Lower lobe of right lung (tissue), 2 donors: Measurements from ENCODE around the gene DCDC2. TPM values are rescaled to one million over a fixed set of nuclear protein-coding genes. Genes with fewer than 3 reads are reported as not detected.
"Not testable (repeated sequence)": the region's sequence is repeated elsewhere in the genome, so short reads cannot be mapped to it uniquely, and the experiment has no call there.

ENCODE experiments used
- ATAC-seq, 2 donors: fragments of 200-7000 bp; cut with Tn5 transposase; one replicate each; pipeline ENCODE4 v1.9.1; 2020 to 2022; ENCODE audit warnings: mild to moderate bottlenecking in 2 of 2, moderate library complexity in 2 of 2
- DNase-seq: peaks from one replicate; pipeline ENCODE4 v3.0.0-alpha.2; 2020
- H3K27ac ChIP-seq: fragments of 200-600 bp; one replicate; pipeline ENCODE4 v1.8.0; 2022
- H3K27me3 ChIP-seq: fragments of 200-600 bp; one replicate; pipeline ENCODE4 v1.8.0; 2022; ENCODE audit warnings: low read depth
- H3K36me3 ChIP-seq: fragments of 200-600 bp; one replicate; pipeline ENCODE4 v1.8.0; 2022; ENCODE audit warnings: mild to moderate bottlenecking
- H3K4me1 ChIP-seq: fragments of 200-600 bp; one replicate; pipeline ENCODE4 v1.8.0; 2022
- H3K4me3 ChIP-seq: fragments of 200-600 bp; one replicate; pipeline ENCODE4 v1.8.0; 2022; ENCODE audit warnings: mild to moderate bottlenecking
- H3K9me3 ChIP-seq: fragments of 200-600 bp; one replicate; pipeline ENCODE4 v1.8.0; 2022
- CTCF ChIP-seq: fragments of 200-600 bp; IDR thresholded peaks from one replicate; pipeline ENCODE4 v1.8.0; 2022; ENCODE audit warnings: antibody characterized with exemption, mild to moderate bottlenecking
- intact Hi-C: fragments of 100-400 bp; cut with DNase I; formaldehyde crosslinking; loops from one replicate; pipeline ENCODE4 v1.11.0; 2022
- total RNA-seq: library from RNA; stranded (reverse); fragmentation: NEBNext Ultra II Directional; extraction: Animal tissue kit (Norgen Biotek cat#: 25700); gene quantifications from one replicate; pipeline ENCODE4 v1.2.1, GENCODE V29; 2021
- donor health status: DM: no; HTN: yes; CAD: no; lungs with severe emphysema.

Gene DCDC2
- total RNA-seq, 1 donor from 2014 or later = 5.6 TPM

- intact Hi-C loops = no loop called here
- no peak for ATAC-seq
- no peak for DNase-seq
- no peak for TF ChIP-seq CTCF
- Histone ChIP-seq H3K27ac (no peak overlapping the region), H3K9me3 (no peaks in the 10 kb centered on the region), H3K36me3 (no peaks in the 10 kb centered on the region), H3K4me3 (no peak overlapping the region), H3K27me3 (no peaks in the 10 kb centered on the region), H3K4me1 (no peaks in the 10 kb centered on the region)
Measured at GRCh38 chr6:24272553-24272952, 85.3 kb downstream of the DCDC2 start.

- H3K9me3 ChIP-seq = no peaks in the 10 kb centered on the region
- TF ChIP-seq CTCF = no peak
- intact Hi-C loops = no loop called here
- H3K4me3 ChIP-seq = no peak overlapping the region
- H3K36me3 ChIP-seq = no peaks in the 10 kb centered on the region
- H3K27ac ChIP-seq = no peak overlapping the region
- ATAC-seq = no peak
- no peaks in the 10 kb centered on the region for H3K27me3 ChIP-seq
- H3K4me1 ChIP-seq = no peaks in the 10 kb centered on the region
- no peak for DNase-seq
Measured at GRCh38 chr6:24272148-24272547, 85.7 kb downstream of the DCDC2 start.

GRCh38 chr6:24270011-24270410 is 87.8 kb downstream of the DCDC2 start:
- ATAC-seq (no peak), DNase-seq (no peak)
- no peak overlapping the region for H3K4me3 ChIP-seq
- H3K27ac ChIP-seq = no peak overlapping the region
- H3K9me3 ChIP-seq = no peaks in the 10 kb centered on the region
- intact Hi-C loops = no loop called here
- H3K36me3 ChIP-seq = no peaks in the 10 kb centered on the region
- H3K4me1 ChIP-seq = no peaks in the 10 kb centered on the region
- no peak for TF ChIP-seq CTCF
- no peaks in the 10 kb centered on the region for H3K27me3 ChIP-seq

- H3K9me3 ChIP-seq, H3K27me3 ChIP-seq, ATAC-seq, H3K36me3 ChIP-seq, DNase-seq, intact Hi-C loops, H3K27ac ChIP-seq, H3K4me1 ChIP-seq, H3K4me3 ChIP-seq: not testable (repeated sequence)
Measured at GRCh38 chr6:24258214-24258613, 99.6 kb downstream of the DCDC2 start.

- no peak for ATAC-seq
- no peaks in the 10 kb centered on the region for H3K4me1 ChIP-seq
- H3K27ac ChIP-seq = no peak overlapping the region
- H3K9me3 ChIP-seq = no peaks in the 10 kb centered on the region
- no peaks in the 10 kb centered on the region for H3K36me3 ChIP-seq
- intact Hi-C loops = no loop called here
- TF ChIP-seq CTCF = no peak
- no peak overlapping the region for H3K4me3 ChIP-seq
- DNase-seq = no peak
- H3K27me3 ChIP-seq = no peaks in the 10 kb centered on the region
Measured at GRCh38 chr6:24257282-24257681, 100.6 kb downstream of the DCDC2 start.

- intact Hi-C loops = no loop called here
- TF ChIP-seq CTCF = no peak
- no peaks in the 10 kb centered on the region for H3K4me1 ChIP-seq
- H3K9me3 ChIP-seq = no peaks in the 10 kb centered on the region
- DNase-seq (no peak), ATAC-seq (no peak)
- H3K36me3 ChIP-seq = no peaks in the 10 kb centered on the region
- H3K27ac ChIP-seq = no peak overlapping the region
- H3K27me3 ChIP-seq = no peaks in the 10 kb centered on the region
- H3K4me3 ChIP-seq = no peak overlapping the region
Measured at GRCh38 chr6:24255676-24256075, 102.2 kb downstream of the DCDC2 start.
